ENCODE data around the gene BPIFA1.

DNA sequence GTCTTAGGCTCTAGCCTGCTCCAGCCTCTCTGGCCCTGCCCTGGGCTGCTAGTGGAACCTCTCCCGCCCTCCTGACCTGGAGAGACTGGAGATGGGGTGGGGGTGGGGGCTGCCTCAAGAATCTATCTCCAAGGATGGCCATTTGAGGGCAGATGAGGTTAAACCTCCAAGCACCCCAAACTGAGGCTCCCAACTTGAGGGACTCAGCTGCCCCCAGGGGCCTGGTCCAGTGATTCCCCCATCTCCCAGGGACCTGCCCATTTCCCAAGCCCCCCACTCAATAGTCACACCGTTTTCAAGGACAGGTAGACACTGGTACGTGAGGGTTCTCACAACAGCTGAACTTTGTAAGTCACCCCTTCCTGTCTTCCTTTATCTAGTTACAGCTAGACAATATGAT is 40.1 kb downstream of the BPIFA1 start:
- TF ChIP-seq, protein P1, sequence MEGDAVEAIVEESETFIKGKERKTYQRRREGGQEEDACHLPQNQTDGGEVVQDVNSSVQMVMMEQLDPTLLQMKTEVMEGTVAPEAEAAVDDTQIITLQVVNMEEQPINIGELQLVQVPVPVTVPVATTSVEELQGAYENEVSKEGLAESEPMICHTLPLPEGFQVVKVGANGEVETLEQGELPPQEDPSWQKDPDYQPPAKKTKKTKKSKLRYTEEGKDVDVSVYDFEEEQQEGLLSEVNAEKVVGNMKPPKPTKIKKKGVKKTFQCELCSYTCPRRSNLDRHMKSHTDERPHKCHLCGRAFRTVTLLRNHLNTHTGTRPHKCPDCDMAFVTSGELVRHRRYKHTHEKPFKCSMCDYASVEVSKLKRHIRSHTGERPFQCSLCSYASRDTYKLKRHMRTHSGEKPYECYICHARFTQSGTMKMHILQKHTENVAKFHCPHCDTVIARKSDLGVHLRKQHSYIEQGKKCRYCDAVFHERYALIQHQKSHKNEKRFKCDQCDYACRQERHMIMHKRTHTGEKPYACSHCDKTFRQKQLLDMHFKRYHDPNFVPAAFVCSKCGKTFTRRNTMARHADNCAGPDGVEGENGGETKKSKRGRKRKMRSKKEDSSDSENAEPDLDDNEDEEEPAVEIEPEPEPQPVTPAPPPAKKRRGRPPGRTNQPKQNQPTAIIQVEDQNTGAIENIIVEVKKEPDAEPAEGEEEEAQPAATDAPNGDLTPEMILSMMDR (conservative IDR thresholded peaks at IDR 0.05 in 1 of 2, IDR thresholded peaks at IDR 0.05 in 1 of 2; ENCODE audit: low read depth in 1 of 2, low read length in 2 of 2): no peak
- no peak for TF ChIP-seq EZH2 (IDR thresholded peaks at IDR 0.05; ENCODE audit: low read length, missing control alignments)

Data from fibroblast of lung (primary cell).